ENCODE results near the gene SZT2. TPM values are rescaled to one million over a fixed set of nuclear protein-coding genes. Genes with fewer than 3 reads are reported as not detected.
"Not testable (repeated sequence)": the region's sequence is repeated elsewhere in the genome, so short reads cannot be mapped to it uniquely, and the experiment has no call there.

SZT2 gene
- total RNA-seq, 2 donors from 2014 or later: 17.5 to 22.8 TPM

GRCh38 chr1:43453442-43454269, 64.0 kb downstream of the SZT2 start, which contains the start of gene HYI:
Gene HYI, minus strand, starts transcription at chr1:43453931. Its CDS starts 138 bp downstream, at chr1:43453793.
- H3K9me3 ChIP-seq: no peaks in the 10 kb centered on the region

GRCh38 chr1:43454270-43455011, 64.7 kb downstream of the SZT2 start:
- Histone ChIP-seq H3K9me3 (no peaks in the 10 kb centered on the region), H3K36me3 (peaks cover 22% of the 10 kb centered on the region), H3K4me3 (peak overlapping the region; percentile 53 to 68), H3K27me3 (no peaks in the 10 kb centered on the region), H3K27ac (peak overlapping the region; percentile 92 to 93), H3K4me1 (peaks cover 0 to 18% of the 10 kb centered on the region in 2 donors)
- DNase-seq (ENCODE audit: low spot score): peak; percentile 90
- no peak for TF ChIP-seq CTCF (IDR thresholded peaks at IDR 0.05)

More at GRCh38 chr1:43453442-43454269, 64.0 kb downstream of the SZT2 start, which contains the start of gene HYI:
- H3K27me3 ChIP-seq: no peaks in the 10 kb centered on the region
- peaks cover 0 to 20% of the 10 kb centered on the region in 2 donors for H3K4me1 ChIP-seq
- peak; percentile 86 for DNase-seq (ENCODE audit: low spot score)
- H3K36me3 ChIP-seq: peaks cover 30% of the 10 kb centered on the region
- no peak for TF ChIP-seq CTCF (IDR thresholded peaks at IDR 0.05)
- H3K27ac ChIP-seq: peak within 1 kb of the TSS; percentile 92 to 93
- peak within 1 kb of the TSS; percentile 53 to 68 for H3K4me3 ChIP-seq

GRCh38 chr1:43455213-43455889, 65.7 kb downstream of the SZT2 start:
- DNase-seq (ENCODE audit: low spot score): peak; percentile 56
- Histone ChIP-seq H3K36me3 (peaks cover 14% of the 10 kb centered on the region), H3K4me3 (no peak overlapping the region), H3K27me3 (no peaks in the 10 kb centered on the region), H3K4me1 (peaks cover 0 to 18% of the 10 kb centered on the region in 2 donors), H3K9me3 (no peaks in the 10 kb centered on the region), H3K27ac (peak overlapping the region in 1 of 2 donors; percentile 23)
- TF ChIP-seq CTCF (IDR thresholded peaks at IDR 0.05): no peak

DNA sequence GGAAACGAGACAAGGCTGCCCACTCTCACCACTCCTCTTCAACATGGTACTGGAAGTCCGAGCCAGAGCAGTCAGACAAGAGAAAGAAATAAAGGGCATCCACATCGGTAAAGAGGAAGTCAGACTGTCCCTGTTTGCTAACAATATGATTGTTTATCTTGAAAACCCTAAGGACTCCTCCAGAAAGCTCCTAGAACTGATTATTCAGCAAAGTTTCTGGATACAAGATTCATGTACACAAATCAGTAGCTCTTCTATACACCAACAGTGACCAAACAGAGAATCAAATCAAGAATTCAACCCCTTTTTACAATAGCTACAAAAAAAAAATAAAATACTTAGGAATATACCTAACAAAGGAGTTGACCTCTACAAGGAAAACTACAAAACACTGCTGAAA, 68.7 kb downstream of the SZT2 start:
- not testable (repeated sequence) for H3K27ac ChIP-seq; H3K36me3 ChIP-seq; H3K4me3 ChIP-seq; H3K9me3 ChIP-seq; DNase-seq (ENCODE audit: low spot score); H3K27me3 ChIP-seq
- H3K4me1 ChIP-seq: peaks cover 0 to 11% of the 10 kb centered on the region in 2 donors

- H3K27me3 ChIP-seq: no peaks in the 10 kb centered on the region
- H3K9me3 ChIP-seq: no peaks in the 10 kb centered on the region
- no peak for TF ChIP-seq CTCF (IDR thresholded peaks at IDR 0.05)
- DNase-seq (ENCODE audit: low spot score): no peak
- H3K36me3 ChIP-seq: no peaks in the 10 kb centered on the region
- H3K4me1 ChIP-seq: no peaks in the 10 kb centered on the region
- no peak overlapping the region for H3K4me3 ChIP-seq
- H3K27ac ChIP-seq: no peak overlapping the region
Measured at GRCh38 chr1:43460988-43461693, 71.4 kb downstream of the SZT2 start.
